HG03060 (cell line): ENCODE results near the gene NTN1.
"Not testable (repeated sequence)": the region's sequence is repeated elsewhere in the genome, so short reads cannot be mapped to it uniquely, and the experiment has no call there.

Experiments used
- ATAC-seq: cut with Tn5 transposase; IDR thresholded peaks from one replicate; pipeline ENCODE4 v1.9.1; 2021; ENCODE audit warnings: low read depth, moderate number of reproducible peaks; ENCODE audit not compliant: unreplicated experiment

The NTN1 gene

DNA sequence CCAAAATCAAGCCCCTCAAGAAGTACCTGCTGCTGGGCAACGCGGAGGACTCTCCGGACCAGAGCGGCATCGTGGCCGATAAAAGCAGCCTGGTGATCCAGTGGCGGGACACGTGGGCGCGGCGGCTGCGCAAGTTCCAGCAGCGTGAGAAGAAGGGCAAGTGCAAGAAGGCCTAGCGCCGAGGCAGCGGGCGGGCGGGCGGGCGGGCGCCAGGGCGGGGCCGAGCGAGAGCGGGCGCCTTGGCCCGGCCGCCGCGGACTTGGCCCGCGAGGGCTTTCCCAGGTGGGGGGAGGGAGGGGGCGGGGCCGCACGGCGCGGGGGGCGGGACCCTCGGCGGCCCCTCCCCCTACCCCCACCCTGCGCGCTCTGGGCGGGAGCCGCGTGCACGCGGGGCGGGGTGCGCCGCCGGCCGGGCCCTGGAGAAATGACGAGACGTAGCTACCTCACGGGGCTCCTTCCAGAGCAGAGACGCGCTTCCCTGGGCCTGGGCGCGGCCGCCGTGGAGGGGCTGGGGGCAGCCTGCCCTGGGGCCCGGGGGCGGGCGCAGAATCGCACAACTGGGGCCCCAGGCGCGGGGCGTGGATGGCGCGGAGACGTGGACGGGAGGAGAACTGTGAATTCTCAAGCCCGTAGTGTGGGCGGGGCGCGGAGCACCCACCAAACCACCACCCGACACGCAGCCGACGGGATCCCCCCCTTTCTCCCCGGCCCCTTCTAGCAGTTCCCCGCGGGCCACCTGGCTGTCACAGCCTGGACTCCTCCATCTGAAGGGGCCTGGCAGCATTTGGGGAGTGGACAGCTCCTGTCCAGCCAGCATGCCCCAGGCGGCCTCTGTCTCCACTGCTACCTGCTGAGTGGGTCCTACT is 218.7 kb downstream of the NTN1 start:
- ATAC-seq: no peak

DNA sequence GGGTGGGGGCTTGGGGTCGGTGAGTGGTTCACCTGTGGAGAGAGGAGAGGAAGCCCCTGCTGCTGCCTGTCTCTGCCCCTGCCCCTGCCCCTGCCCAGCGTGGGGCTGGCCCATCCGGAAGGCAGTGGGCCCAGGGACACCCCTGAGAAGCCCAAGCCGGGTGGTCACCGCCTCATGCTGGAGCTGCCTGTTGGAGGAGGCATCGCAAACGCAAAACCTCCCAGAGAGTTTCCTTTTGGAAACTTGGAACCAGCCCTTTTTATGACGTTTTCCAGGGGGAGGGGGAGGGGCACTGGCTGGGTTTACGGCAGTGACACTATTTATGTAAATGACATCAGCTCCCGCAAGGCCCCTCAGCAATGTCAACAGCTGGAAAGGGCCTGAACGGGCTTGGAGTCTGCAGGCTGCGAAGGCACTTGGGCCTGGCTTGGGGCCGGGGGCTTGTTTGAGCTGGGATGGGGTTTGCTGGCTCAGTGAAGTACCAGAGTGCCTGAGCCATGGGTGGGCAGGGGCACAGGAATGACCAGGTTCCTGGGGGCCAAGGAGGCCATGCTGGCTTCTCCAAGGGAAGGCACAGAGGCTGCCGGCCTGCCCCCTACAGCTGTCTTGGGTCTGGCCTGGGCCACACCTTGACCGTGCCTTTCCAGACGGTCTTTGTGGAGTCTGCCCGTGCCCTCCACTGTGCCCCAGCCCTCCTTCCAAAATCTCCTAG is 219.5 kb downstream of the NTN1 start:
- ATAC-seq: no peak

DNA sequence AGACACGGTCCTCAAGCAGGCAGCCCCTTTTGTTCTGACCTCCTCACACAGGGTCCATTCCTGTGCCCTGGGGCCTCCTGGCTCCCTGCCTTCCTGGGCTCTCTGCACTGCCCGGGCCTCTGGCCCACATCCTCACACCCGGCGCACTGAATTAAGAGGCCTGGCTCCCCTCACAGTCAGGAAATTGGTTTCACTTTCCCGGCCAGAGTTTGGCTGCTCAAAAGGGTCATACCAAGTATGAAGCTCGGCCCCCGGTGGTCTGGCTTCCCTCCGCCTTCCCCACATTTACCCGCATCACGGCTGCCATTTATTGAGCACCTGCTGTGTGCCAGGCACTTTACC is 220.0 kb downstream of the NTN1 start:
- no peak for ATAC-seq

DNA sequence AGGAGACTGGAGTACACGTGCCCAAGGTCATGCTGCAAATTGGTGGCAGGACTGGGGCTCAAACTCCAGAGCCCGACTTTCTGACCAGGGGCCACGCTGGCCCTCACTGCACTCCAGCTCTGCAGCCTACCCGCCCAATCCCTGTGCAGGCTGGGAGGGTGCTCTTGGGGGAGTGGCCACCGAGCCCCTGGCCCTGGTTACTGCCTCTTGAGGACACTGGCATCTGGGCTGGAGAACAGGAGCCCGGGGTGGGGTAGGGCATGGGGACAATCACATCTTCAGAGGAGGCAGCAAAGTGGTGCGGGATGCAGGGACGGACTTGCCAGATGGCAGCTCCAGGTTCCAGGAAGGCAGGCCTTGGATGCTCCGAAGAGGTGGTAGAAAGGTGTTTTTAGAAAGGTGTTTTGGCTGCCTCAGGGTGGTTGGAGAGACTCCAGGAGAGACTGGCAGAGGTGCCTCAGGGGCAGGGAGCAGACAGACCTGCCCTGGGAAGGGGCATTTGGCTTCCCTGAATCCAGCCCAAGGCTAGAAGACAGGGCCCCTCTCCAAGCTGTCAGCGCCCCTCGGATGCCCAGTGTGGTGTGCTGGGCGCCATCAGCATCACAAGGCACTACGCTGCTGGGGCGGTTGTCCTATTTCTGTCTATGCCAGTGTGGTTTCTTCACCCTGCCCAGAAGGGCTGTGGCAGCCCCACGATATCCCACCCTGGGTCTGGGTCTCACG is 220.6 kb downstream of the NTN1 start:
- no peak for ATAC-seq

DNA sequence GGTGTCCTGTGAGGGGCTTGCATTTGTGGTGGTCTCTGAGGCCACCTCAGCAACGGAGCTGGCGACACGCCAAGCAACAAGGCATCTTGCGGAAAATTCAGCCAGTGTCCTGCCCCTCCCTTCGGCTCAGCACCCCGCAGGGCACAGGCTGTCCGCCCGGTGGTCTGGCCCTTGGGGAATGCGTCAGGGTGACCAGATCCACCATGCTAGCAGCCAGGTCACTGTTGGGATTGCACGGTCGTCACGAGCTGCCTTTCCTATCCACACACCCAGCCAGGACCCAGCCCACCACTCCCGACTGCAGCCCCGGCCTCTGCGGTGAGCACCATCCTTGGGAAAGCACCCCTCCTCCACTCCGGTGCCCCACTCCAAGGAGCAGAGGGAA is 221.2 kb downstream of the NTN1 start:
- ATAC-seq: no peak

DNA sequence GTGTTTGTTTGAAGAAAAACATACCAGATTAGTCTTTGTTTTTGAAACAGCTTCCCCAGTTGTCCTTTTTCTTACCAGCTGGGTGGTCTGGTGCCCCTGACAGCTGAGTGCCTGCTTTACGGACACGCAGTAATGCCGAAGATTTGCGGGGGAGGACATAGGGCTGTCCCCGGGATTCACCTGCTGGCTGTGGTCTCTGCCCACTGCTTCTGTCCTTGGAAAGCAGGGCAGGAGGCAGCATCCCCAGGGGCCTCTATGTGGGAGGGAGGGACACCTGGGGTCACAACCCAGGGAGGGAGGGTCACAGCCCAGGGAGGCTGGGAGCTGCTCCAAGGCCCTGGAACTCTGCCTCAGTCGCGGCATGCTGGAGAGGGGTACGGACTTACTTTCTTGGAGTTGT is 221.7 kb downstream of the NTN1 start:
- no peak for ATAC-seq

DNA sequence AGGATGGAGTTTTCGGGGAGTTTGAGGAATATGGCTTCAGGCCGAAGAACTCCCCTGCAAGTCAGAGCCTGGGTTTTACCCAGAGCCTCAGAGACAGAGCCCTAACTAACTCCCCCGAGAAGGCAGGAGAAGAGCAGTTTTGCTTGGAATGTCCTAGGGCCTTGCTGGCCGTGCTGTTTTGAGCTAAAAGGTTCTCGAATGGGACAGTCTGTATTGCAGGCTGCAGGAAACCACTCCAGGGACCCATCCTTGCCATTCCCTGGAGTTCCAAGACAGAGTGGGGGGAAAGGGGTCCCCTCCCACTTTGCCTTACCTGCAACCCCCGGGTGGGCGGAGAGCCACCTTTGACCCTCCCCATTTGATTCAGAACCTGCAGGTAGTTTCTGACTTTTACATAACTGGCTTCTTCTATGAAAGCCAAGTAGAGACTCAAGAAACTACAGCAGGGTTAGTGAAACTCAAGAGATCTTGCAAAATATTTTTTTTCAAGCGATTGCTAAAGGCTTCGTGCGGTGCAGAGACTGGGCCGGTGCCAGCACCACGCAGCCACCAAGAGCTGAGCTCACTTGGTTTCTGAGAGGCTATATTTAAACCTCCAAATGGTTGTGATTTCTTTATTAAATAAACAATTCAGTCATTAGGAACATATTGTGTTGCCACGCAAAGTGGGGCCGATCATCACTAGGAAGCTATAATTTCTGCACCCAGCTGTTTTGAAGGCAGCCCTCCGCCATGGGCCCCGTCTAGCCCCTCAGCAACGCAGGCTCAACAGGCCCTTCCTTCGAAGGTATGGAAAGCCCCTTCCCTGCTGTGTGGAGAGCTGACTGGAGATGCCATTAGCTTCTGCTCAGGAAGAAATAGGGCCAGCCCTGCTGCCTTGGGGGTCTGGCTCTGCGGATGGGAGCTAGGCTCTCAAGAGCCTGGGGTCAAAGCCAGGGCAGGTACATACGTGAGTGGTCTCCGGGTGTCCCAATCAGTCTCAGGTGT is 223.0 kb downstream of the NTN1 start:
- no peak for ATAC-seq

DNA sequence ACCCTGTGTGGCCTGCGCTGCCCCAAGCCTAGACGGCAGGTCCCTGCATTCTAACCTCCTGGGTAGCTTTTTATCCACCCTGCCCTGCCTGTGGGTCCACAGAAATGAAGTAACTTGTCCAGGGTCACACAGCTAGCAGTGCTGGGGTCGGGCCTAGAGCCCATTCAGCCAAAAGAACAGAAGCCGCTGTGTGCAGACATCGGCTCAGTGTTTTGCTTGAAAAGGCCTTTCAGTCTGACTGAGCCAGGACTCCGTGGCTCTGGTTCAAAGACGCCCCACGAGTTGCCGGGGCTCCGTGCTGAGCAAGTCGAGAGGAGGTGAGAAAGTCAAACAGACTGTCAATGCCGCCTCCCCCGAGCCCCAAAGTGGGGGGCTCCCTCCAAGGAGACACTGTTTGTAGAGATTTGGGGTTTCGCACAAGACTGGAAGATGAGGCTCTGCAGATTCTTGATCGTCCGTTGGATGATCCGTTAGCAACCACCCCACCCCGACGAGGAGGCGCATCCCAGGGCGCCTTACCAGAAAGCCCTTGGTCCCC is 226.2 kb downstream of the NTN1 start:
- no peak for ATAC-seq

DNA sequence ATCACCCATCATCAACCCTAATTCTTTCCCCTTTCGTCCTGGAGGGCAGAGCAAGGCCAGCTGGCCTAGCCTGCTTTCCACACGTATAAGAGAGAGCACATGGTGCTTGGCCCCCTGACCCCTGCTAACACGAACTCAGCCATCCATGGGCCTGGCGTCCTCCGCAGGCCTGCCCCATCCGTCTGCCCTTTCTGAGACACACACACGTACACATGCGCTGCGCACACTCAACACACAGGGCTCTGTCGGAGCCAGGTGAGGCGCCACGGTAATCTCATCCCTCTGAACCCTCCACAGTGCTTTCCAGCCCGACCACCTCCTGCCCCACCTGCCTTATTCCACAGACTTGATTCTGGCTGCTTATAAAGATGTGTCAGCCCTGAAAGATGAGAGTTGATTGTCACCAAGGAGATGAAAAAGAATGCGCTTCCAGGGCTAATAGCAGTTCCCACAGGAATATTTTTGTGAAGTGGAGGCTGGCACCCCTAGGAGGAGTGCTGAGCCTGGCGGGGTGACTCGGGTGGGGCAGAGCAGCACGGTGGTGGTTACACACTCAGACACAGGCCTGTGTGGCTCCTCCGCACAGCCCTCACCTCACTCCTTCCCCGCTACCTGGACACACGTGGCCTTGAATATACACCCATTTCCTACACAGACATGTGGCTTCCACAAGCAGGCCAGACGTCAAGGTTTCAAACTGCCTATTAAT is 228.1 kb downstream of the NTN1 start:
- ATAC-seq: no peak

DNA sequence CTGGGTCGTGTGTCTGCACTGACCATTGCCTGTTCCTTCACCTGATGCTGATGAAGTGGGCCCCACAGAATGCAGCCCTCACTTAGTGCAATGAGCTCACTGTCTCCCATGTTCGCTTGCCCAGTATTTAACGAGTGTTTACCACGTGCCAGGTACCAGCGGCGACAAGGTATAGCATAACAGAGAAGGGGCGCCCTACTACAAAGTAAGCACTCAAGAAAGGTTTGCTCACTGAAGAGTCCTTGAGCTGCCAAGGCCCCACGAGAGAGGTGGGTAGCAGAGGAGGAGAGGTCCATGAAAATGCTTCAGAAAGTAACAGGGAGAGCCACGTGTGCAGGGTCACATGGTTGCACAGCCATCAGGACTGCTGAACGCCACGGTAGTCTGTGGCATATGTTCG is 230.0 kb downstream of the NTN1 start:
- no peak for ATAC-seq

DNA sequence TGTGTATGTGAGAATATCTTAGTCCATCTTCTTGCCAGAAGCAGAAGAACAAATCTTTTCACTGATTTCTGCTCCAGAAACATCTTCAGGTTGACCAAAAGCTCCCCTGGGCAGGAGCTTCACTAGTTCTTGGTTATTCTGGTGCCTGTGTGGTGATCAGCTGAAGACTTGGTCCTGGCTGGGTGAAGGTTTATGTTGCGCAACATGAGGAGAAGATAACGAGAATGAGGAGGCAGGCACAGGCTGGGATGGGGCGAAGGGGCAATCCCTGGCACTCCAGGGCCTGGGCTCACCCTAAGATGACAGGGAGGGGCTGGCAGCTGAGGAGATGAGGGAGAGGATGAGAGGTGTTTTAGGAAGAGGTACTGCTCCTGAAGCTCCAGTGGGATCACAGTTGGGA is 232.0 kb downstream of the NTN1 start:
- ATAC-seq: no peak

DNA sequence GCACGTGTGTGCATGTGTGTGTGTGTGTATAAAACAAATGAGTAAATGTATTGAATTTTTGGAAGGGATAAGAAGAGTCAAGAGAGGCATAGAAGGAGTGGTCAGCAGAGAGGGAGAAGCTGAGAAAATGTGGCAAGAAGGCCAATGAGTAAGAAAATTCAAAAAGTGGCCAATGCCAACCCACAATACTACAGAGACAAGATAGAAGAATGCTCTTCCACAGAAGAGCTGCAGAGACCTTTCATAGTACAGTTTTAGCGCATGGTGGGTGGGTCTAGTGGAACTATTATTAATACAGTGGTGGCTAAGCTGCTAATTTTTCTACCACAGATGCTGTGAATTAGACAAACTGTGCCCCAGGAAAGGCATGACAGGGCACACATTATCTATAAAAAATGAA is 233.5 kb downstream of the NTN1 start:
- ATAC-seq: no peak

DNA sequence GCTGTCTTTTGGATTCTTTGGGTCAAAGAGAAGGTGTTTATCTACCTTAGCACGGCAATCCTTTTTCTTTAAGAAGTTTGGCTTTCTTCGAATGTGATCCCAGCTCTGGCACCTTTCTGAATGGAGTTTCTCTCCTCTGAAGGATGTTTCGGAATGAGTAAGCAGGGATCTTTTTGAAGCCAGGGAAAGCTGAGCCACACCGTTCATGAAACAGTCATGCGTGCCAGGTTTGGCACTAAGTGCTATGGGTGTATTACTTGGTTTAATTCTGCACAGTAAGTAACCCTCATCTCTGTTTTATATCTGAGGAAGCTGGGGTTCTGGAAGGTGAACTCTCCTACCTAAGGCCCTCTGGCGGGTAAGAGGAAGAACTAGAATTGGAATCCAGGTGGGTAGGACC is 234.5 kb downstream of the NTN1 start:
- no peak for ATAC-seq

DNA sequence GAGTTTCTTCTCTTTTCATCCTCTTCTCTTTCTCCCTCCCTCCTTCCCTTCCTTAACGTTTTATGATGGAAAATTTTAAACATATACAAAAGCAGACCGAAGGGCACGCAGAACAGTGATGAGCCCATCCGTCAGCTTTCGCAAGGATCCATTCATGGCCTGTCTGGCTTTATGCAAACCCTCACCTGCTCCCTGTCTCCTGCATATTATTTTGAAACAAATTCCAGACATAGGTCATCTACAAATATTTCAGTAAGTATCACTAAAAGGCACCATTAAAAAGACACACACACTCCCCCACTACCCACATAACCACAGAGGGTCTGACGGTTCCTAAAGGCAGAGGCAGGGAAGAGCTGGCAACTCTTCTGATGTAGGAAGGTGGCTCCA is 235.0 kb downstream of the NTN1 start:
- ATAC-seq: no peak

DNA sequence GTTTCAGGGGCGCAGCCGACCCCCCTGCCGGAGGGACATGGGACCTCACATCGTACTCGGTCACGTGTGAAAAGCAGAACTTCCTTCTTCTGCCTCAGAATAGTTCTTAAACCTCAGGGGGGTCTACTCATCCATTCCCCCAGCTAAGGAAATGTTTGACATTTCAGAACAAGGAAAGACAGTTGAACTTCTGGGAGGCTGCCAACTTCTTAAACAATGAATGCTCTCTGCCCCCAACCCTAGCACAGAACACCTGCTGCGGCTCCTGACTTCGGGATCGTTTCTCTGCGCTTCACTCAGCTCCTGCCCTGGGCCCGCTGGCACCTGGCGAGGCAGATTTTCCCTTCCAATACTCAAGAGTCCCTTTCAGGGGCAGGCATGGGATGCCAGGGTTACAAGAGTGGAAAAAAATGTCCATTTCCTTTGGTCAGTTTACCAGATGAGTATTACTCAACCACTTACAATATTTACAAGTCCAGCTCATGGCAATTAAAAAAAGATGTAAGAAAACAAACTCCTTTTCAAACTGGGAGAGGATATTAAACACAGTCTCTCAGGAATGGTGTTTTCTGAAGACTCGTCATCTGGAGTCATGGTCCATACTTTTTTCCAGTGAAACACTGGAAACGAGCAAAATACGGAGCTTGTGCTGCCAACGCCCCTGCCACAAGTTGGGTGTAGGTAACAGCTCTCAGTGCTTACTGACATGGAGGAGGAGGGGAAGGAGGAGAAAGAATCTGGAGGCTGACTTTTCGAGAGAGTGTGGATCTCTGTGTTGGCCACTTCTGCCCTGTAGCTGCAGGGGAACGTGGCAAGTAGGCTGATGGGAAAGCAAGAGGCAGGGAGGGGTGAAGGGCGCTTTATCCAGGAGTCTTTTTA is 235.7 kb downstream of the NTN1 start:
- no peak for ATAC-seq

DNA sequence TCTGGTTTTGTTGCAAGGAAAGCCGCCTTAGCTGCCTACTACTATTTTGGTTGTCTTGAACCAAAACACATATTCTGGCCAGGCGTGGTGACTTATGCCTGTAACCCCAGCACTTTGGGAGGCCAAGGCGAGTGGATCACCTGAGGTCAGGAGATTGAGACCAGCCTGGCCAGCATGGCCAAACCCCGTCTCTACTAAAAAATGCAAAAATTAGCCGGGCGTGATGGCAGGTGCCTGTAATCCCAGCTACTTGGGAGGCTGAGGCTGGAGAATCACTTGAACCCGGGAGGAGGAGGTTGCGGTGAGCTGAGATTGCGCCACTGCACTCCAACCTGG is 236.3 kb downstream of the NTN1 start:
- ATAC-seq: not testable (repeated sequence)

DNA sequence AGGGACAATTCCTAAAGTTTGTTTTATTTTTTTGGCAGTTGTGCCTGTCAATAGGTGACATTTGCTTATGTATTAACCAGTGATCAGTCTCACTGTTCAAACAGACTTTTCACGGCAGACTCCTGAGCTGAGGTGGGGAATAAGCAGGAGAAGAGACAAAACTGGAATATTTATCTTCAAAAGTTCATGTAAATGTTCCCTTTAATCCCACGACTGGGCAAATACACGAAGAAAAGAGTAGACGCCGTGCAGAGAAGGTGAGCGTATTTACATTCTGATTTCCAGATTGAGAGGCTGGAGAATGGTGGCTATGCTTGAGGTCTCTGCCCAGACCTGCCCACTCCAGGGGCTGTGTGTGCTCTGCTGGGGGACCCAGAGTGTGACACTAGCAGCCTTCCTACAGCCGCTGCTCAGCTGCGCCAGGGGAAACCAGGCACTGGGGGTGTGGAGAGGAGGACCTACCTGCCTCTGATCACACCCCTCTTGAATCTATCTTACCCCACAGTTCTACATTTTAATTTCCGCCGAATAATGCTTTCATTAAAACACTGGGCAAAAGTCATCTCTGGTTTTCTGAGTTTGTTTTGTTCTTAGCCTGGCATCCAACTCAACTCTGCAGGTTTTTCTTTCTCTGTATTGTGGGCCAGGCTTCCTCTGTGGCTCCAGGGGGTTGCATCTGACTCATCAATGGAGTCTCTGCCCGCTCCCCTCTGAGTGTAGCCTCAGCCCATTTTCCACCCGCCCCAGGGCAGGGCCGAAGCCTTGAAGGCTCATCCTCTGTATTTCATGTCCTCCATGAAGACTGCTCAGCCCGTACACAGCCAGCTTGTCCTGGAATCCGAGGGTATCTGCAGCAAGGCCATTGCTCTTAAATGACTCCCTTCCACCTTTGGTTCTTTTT is 237.1 kb downstream of the NTN1 start:
- no peak for ATAC-seq

DNA sequence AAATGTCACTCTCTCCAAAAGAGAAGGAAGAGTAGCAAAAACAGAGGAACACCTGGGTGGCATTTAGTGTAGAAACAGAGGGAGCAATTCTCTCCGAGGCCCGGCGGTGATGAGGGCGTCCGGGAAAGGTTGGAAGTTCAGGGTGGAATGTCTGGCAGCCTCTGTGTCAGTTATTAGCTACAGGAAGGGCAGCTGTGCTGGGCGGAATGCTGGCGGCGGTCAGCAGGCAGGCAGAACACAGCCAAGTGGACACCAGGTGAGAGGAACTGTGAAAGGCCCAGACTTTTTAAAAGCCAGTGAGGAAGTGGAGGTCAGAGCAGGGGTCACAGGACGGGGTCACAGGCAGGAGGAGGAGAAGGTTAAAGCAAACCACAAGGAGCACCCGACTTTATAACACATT is 238.1 kb downstream of the NTN1 start:
- no peak for ATAC-seq
